Mesenchymal stem cell (in vitro differentiated cells and primary cell): ENCODE results near the gene CNTNAP2.
"Not testable (repeated sequence)": the region's sequence is repeated elsewhere in the genome, so short reads cannot be mapped to it uniquely, and the experiment has no call there.

Source experiments
- DNase-seq: peaks from one replicate; pipeline ENCODE4 v3.0.0-alpha.2; 2013
- H2AFZ ChIP-seq: one replicate; pipeline ENCODE4 v1.6.1; 2013; ENCODE audit warnings: low read depth, mild to moderate bottlenecking, control low read depth, inconsistent platforms, low read length, moderate library complexity
- H2AK5ac ChIP-seq: 2 replicates; pipeline ENCODE4 v1.6.1; 2013; ENCODE audit warnings: low read length, moderate library complexity, mild to moderate bottlenecking, inconsistent platforms; ENCODE audit not compliant: severe bottlenecking
- H2BK120ac ChIP-seq: one replicate; pipeline ENCODE4 v1.6.1; 2013; ENCODE audit warnings: low read depth, mild to moderate bottlenecking, inconsistent platforms, low read length, moderate library complexity
- H2BK12ac ChIP-seq, 2 experiments: one replicate each; pipeline ENCODE4 v1.6.1; 2013; ENCODE audit warnings: inconsistent platforms in 2 of 2, low read length in 2 of 2, mild to moderate bottlenecking in 2 of 2, moderate library complexity in 2 of 2, control low read depth in 1 of 2
- H2BK15ac ChIP-seq: one replicate; pipeline ENCODE4 v1.6.1; 2013; ENCODE audit warnings: mild to moderate bottlenecking, low read depth, inconsistent platforms; ENCODE audit not compliant: poor library complexity, severe bottlenecking
- H2BK5ac ChIP-seq: 2 replicates; pipeline ENCODE4 v1.6.1; 2013; ENCODE audit warnings: low read depth, mild to moderate bottlenecking, low read length, control low read depth, inconsistent platforms; ENCODE audit not compliant: poor library complexity, severe bottlenecking
- H3K14ac ChIP-seq, 2 experiments: one replicate each; pipeline ENCODE4 v1.6.1; 2013; ENCODE audit warnings: inconsistent platforms in 2 of 2, low read length in 2 of 2, control low read depth in 1 of 2, mild to moderate bottlenecking in 1 of 2, moderate library complexity in 1 of 2
- H3K18ac ChIP-seq, 2 experiments: one replicate each; pipeline ENCODE4 v1.6.1; 2013; ENCODE audit warnings: inconsistent platforms in 2 of 2, low read length in 2 of 2, control low read depth in 1 of 2, low read depth in 1 of 2, mild to moderate bottlenecking in 1 of 2
- H3K23ac ChIP-seq, 2 experiments: one replicate each; pipeline ENCODE4 v1.6.1; 2013; ENCODE audit warnings: inconsistent platforms in 2 of 2, low read length in 2 of 2, mild to moderate bottlenecking in 2 of 2, moderate library complexity in 2 of 2, control low read depth in 1 of 2
- H3K27ac ChIP-seq: 2 replicates; pipeline ENCODE4 v1.5.1; 2013; ENCODE audit warnings: mild to moderate bottlenecking, moderate library complexity, low read length, control low read depth, inconsistent platforms; ENCODE audit not compliant: poor library complexity, severe bottlenecking
- H3K27me3 ChIP-seq, 2 experiments: 2 replicates each; pipeline versions ENCODE4 v1.6.1 to v1.7.0; 2013; ENCODE audit warnings: low read length in 2 of 2, mild to moderate bottlenecking in 2 of 2, moderate library complexity in 2 of 2, control low read depth in 1 of 2, inconsistent platforms in 1 of 2; ENCODE audit not compliant: control insufficient read depth in 1 of 2, insufficient read depth in 1 of 2
- H3K36me3 ChIP-seq, 2 experiments: 2 replicates each; pipeline versions ENCODE4 v1.6.1 to v1.7.0; 2013; ENCODE audit warnings: low read length in 2 of 2, control low read depth in 1 of 2, inconsistent platforms in 1 of 2, low read depth in 1 of 2, mild to moderate bottlenecking in 1 of 2; ENCODE audit not compliant: insufficient read depth in 2 of 2, control insufficient read depth in 1 of 2
- H3K4ac ChIP-seq, 2 experiments: one replicate each; pipeline ENCODE4 v1.6.1; 2013; ENCODE audit warnings: inconsistent platforms in 2 of 2, low read length in 2 of 2, mild to moderate bottlenecking in 2 of 2, moderate library complexity in 2 of 2, control low read depth in 1 of 2, low read depth in 1 of 2
- H3K4me1 ChIP-seq: 2 replicates; pipeline ENCODE4 v1.6.1; 2013; ENCODE audit warnings: low read depth, low read length, control low read depth; ENCODE audit not compliant: control insufficient read depth, insufficient read depth
- H3K4me2 ChIP-seq: 2 replicates; pipeline ENCODE4 v1.6.1; 2013; ENCODE audit warnings: low read length, mild to moderate bottlenecking, inconsistent platforms; ENCODE audit not compliant: poor library complexity, severe bottlenecking
- H3K4me3 ChIP-seq, 2 experiments: 2 replicates each; pipeline versions ENCODE4 v1.5.1 to v1.7.0; 2013; ENCODE audit warnings: low read length in 2 of 2, mild to moderate bottlenecking in 2 of 2, control low read depth in 1 of 2, low read depth in 1 of 2; ENCODE audit not compliant: insufficient read depth in 1 of 2
- H3K79me1 ChIP-seq: replicated peaks from 2 replicates; pipeline ENCODE4 v1.6.1; 2013; ENCODE audit warnings: mild to moderate bottlenecking, control low read depth, low read length, inconsistent platforms; ENCODE audit not compliant: poor library complexity, severe bottlenecking
- H3K9ac ChIP-seq: 2 replicates; pipeline ENCODE4 v1.7.0; 2013; ENCODE audit warnings: mild to moderate bottlenecking, low read length, moderate library complexity
- H3K9me3 ChIP-seq: 2 replicates; pipeline ENCODE4 v1.7.0; 2013; ENCODE audit warnings: mild to moderate bottlenecking, low read length; ENCODE audit not compliant: control insufficient read depth
- H4K8ac ChIP-seq: one replicate; pipeline ENCODE4 v1.6.1; 2013; ENCODE audit warnings: inconsistent platforms, mild to moderate bottlenecking, low read length, moderate library complexity
- H4K91ac ChIP-seq: one replicate; pipeline ENCODE4 v1.6.1; 2013; ENCODE audit warnings: mild to moderate bottlenecking, low read length, inconsistent platforms
- WGBS: methylation state at CpG from one replicate; pipeline ENCODE4 v1.1.7; 2013; ENCODE audit warnings: mixed read lengths; 5-methylcytosine and 5-hydroxymethylcytosine counted together

Gene CNTNAP2

DNA sequence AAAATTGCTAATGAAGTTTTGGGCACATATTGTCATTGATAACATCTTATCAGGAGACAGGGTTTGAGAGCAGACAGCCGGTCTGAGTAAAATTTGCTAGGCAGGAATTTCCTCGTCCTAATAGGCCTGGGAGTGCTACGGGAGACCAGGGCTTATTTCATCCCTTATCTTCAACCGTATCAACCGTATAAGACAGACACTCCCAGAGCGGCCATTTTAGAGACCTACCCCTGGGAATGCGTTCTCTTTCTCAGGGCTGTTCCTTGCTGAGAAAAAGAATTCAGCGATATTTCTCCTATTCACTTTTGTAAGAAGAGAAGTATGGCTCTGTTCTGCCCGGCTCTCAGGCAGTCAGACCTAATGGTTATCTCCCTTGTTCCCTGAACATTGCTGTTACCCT, 74.8 kb downstream of the CNTNAP2 start:
- H4K8ac ChIP-seq, H3K79me1 ChIP-seq, H3K4me1 ChIP-seq, H3K4me3 ChIP-seq, H3K23ac ChIP-seq, H3K4me2 ChIP-seq, H2BK12ac ChIP-seq, H3K4ac ChIP-seq, H2BK120ac ChIP-seq, H2AK5ac ChIP-seq, H4K91ac ChIP-seq, H3K18ac ChIP-seq, H2BK15ac ChIP-seq, H3K36me3 ChIP-seq, H2BK5ac ChIP-seq, H3K27me3 ChIP-seq, H3K9ac ChIP-seq, DNase-seq, H3K27ac ChIP-seq, H3K14ac ChIP-seq, H2AFZ ChIP-seq: not testable (repeated sequence)
- 92% methylated on average over 9 of the region's 9 CpGs for WGBS
- peaks cover 14% of the 10 kb centered on the region for H3K9me3 ChIP-seq

DNA sequence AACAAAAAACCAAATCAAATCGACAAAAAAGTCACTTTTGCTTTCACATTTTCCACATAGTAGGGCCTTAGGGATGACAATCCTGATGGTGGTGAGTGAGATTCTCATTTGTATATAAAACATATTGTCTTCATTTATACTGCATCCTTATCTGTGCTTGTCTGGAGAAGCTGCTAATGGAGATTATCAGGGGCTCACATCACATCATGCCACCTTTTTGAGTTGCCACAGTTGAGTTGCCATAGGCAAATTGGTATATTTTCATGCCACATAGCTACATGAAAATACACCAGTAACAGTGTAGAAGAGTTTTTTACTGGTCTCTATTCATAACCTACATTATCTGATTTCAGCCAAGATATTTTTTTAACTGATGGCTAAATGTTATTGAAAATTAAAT, 85.3 kb downstream of the CNTNAP2 start:
- WGBS: no CpG with 5 or more reads among the region's 1 CpG
- H3K4me3 ChIP-seq: no peak overlapping the region

DNA sequence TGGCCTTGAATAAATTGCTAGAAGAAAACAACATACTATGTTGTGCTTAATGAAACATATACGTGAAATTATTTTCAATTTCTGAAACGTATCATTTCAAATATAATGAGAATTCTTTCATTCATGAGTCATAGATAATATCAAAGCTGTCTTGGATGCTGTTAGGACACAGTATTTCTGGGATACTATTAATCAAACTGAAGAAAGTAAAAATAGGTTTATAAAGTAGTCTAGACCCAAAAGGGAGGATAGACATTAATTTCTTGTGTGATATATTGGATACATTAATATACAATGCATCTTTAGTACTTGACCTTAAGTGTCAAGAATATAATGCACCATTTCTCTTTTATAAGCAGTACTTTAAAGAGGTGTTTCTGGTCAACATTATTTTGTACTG, 89.7 kb downstream of the CNTNAP2 start:
- H2AFZ ChIP-seq: no peak overlapping the region
- no peak overlapping the region for H3K4ac ChIP-seq
- no peak overlapping the region for H4K91ac ChIP-seq
- 69% methylated on average over 2 of the region's 2 CpGs for WGBS
- H2BK15ac ChIP-seq: no peak overlapping the region
- no peaks in the 10 kb centered on the region for H3K79me1 ChIP-seq
- H2BK120ac ChIP-seq: no peak overlapping the region
- H3K27ac ChIP-seq: no peak overlapping the region
- no peak overlapping the region for H2BK5ac ChIP-seq
- H3K23ac ChIP-seq: no peak overlapping the region
- no peaks in the 10 kb centered on the region for H3K4me1 ChIP-seq
- H2BK12ac ChIP-seq: no peak overlapping the region
- H3K9ac ChIP-seq: no peak overlapping the region
- H3K18ac ChIP-seq: no peak overlapping the region
- H3K36me3 ChIP-seq: no peaks in the 10 kb centered on the region
- H3K27me3 ChIP-seq: no peaks in the 10 kb centered on the region
- H3K14ac ChIP-seq: no peak overlapping the region
- H3K9me3 ChIP-seq: no peaks in the 10 kb centered on the region
- no peak overlapping the region for H2AK5ac ChIP-seq
- no peak overlapping the region for H4K8ac ChIP-seq
- no peak overlapping the region for H3K4me3 ChIP-seq
- no peak for DNase-seq
- H3K4me2 ChIP-seq: no peak overlapping the region

More for the DNA sequence above, 85.3 kb downstream of the CNTNAP2 start:
- Histone ChIP-seq H4K8ac (no peak overlapping the region), H4K91ac (no peak overlapping the region), H3K36me3 (no peaks in the 10 kb centered on the region), H3K4ac (no peak overlapping the region), H3K9ac (no peak overlapping the region), H2BK12ac (no peak overlapping the region), H3K4me1 (no peaks in the 10 kb centered on the region), H2BK5ac (no peak overlapping the region), H3K23ac (no peak overlapping the region), H2AK5ac (no peak overlapping the region), H3K9me3 (no peaks in the 10 kb centered on the region), H3K27me3 (no peaks in the 10 kb centered on the region), H3K4me2 (no peak overlapping the region), H2AFZ (no peak overlapping the region), H3K14ac (no peak overlapping the region), H3K79me1 (no peaks in the 10 kb centered on the region), H3K27ac (no peak overlapping the region), H2BK15ac (no peak overlapping the region), H3K18ac (no peak overlapping the region), H2BK120ac (no peak overlapping the region)
- no peak for DNase-seq

DNA sequence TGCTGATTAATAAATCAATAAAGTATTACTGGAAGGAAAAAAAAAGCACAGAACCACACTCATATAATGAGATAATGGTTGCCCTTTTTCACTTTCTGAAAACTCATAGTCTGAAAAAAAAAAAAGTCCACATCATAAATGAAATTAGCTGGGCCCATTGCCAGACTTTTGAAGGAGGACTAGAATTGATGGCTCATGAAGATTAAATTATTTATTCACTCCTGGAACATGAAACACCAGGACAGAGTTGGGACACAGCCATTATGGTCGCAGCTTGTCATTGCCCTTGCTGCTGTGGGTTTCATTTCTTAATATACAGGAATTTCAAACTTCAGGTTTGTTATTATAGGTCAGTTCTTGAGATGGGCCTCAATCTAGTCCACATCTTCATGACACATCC, 91.9 kb downstream of the CNTNAP2 start:
- Histone ChIP-seq H3K4me3 (no peak overlapping the region), H4K8ac (no peak overlapping the region), H3K27me3 (no peaks in the 10 kb centered on the region), H3K4me1 (no peaks in the 10 kb centered on the region), H2BK120ac (no peak overlapping the region), H3K27ac (no peak overlapping the region), H2BK5ac (no peak overlapping the region), H3K79me1 (no peaks in the 10 kb centered on the region), H2BK15ac (no peak overlapping the region), H3K4me2 (no peak overlapping the region), H2BK12ac (no peak overlapping the region), H3K14ac (no peak overlapping the region), H3K9me3 (peaks cover 3% of the 10 kb centered on the region), H2AK5ac (no peak overlapping the region), H3K9ac (no peak overlapping the region), H3K36me3 (no peaks in the 10 kb centered on the region), H2AFZ (no peak overlapping the region), H4K91ac (no peak overlapping the region), H3K18ac (no peak overlapping the region), H3K23ac (no peak overlapping the region), H3K4ac (no peak overlapping the region)
- DNase-seq: no peak
- WGBS: 80% methylated on average over 1 of the region's 1 CpG
